ENCODE data around the gene TMX1. TPM values are rescaled to one million over a fixed set of nuclear protein-coding genes. Genes with fewer than 3 reads are reported as not detected.

TMX1 gene
- total and polyA plus RNA-seq, 2 of the 8 experiments (the other 6 are each of a cell fraction or from before 2014, with no cell fraction given): 26.6 to 84.0 TPM

GRCh38 chr14:51276605-51277004 is 36.6 kb downstream of the TMX1 start:
- Histone ChIP-seq H2BK20ac (ENCODE audit: low read length) (no peak overlapping the region), H3K9me3 (ENCODE audit: insufficient read depth in 2 of 2, low read depth in 1 of 2, low read length in 1 of 2) (no peaks in the 10 kb centered on the region)

More at GRCh38 chr14:51276605-51277004, 36.6 kb downstream of the TMX1 start:
- H3K27me3 ChIP-seq (replicated peaks in 1 of 4; ENCODE audit: control insufficient read depth in 3 of 4, extremely low read depth in 1 of 4, insufficient read depth in 3 of 4, low read length in 3 of 4): no peaks in the 10 kb centered on the region
- no peak overlapping the region for H4K91ac ChIP-seq (replicated peaks; ENCODE audit: insufficient read length, low read length)
- H3K23ac ChIP-seq (ENCODE audit: insufficient read length): no peak overlapping the region
- H2AFZ ChIP-seq (ENCODE audit: low read length): no peak overlapping the region
- POLR2A ChIA-PET (ENCODE audit: partially characterized antibody): no interaction called here
- no peak overlapping the region for H3K14ac ChIP-seq (ENCODE audit: insufficient read length)
- no peaks in the 10 kb centered on the region for H4K20me1 ChIP-seq (replicated peaks in 1 of 2; ENCODE audit: control insufficient read depth in 1 of 2, insufficient read depth in 2 of 2, low read length in 2 of 2)
- no peak overlapping the region for H2BK15ac ChIP-seq (ENCODE audit: low read length)
- no peak overlapping the region for H2AK5ac ChIP-seq (ENCODE audit: low read depth, low read length)
- no peak overlapping the region for H2BK120ac ChIP-seq (replicated peaks; ENCODE audit: low read depth, low read length)
- H3K56ac ChIP-seq (replicated peaks; ENCODE audit: insufficient read length, low read depth, low read length): no peak overlapping the region
- peaks cover 0 to 5% (median 0%) of the 10 kb centered on the region in 4 experiments; a peak in 2 of 8 replicates for H3K36me3 ChIP-seq (ENCODE audit: control insufficient read depth in 2 of 4, insufficient read depth in 4 of 4, low read length in 3 of 4)
- H3K18ac ChIP-seq (ENCODE audit: extremely low read depth, low read length): no peak overlapping the region
- no peak overlapping the region for H2BK12ac ChIP-seq (ENCODE audit: low read depth, low read length)
- no peak overlapping the region for H4K5ac ChIP-seq (ENCODE audit: insufficient read length, low read depth, low read length)
- no peak for DNase-seq (ENCODE audit: low read depth in 1 of 2, low spot score in 2 of 2)
- WGBS, 2 experiments (ENCODE audit: extremely low coverage in 1 of 2, insufficient coverage in 1 of 2, insufficient read length in 1 of 2, insufficient replicate concordance in 2 of 2, low coverage in 1 of 2, low lambda C conversion rate in 2 of 2, missing lambda C conversion rate in 1 of 2): 90% methylated on average over 1 of the region's 1 CpG; no CpG with 5 or more reads in 1 of the 2 experiments
- no peaks in the 10 kb centered on the region; a peak in 1 of 7 replicates for H3K4me1 ChIP-seq (replicated peaks in 1 of 4; ENCODE audit: control insufficient read depth in 3 of 4, insufficient read depth in 4 of 4, low read length in 3 of 4)
- no peak overlapping the region for H3K4me3 ChIP-seq (ENCODE audit: extremely low read depth in 1 of 4, insufficient read depth in 2 of 4, low read depth in 3 of 4, low read length in 4 of 4)
- TF ChIP-seq NRF1 (IDR thresholded peaks at IDR 0.05; ENCODE audit: low read depth, low read length) (no peak), RFX5 (IDR thresholded peaks at IDR 0.05; ENCODE audit: borderline replicate concordance, low read depth, low read length) (no peak), SP4 (IDR thresholded peaks at IDR 0.05; ENCODE audit: low read length) (no peak), EP300 (IDR thresholded peaks at IDR 0.05; ENCODE audit: borderline replicate concordance in 1 of 2, low read depth in 2 of 2, low read length in 2 of 2) (no peak), CREB1 (IDR thresholded peaks at IDR 0.05) (no peak), GABPA (IDR thresholded peaks at IDR 0.05; ENCODE audit: borderline replicate concordance, insufficient read depth, low read length) (no peak), SIX5 (IDR thresholded peaks at IDR 0.05; ENCODE audit: low read depth, low read length) (no peak), MAFK (IDR thresholded peaks at IDR 0.05; ENCODE audit: low read depth, low read length) (no peak), TAF1 (IDR thresholded peaks at IDR 0.05; ENCODE audit: low read depth, low read length) (no peak)
- CTCF ChIA-PET (ENCODE audit: partially characterized antibody): interaction anchor here (10.2 kb wide), 1 partner anchor 502 kb away, joined by 144 read pairs; no protein-coding TSS in a partner anchor
- H4K8ac ChIP-seq (ENCODE audit: extremely low read depth, insufficient read depth, low read length): no peak overlapping the region
- H3K4ac ChIP-seq (replicated peaks; ENCODE audit: insufficient read length, low read depth, low read length): no peak overlapping the region
- H3K4me2 ChIP-seq (ENCODE audit: insufficient read depth in 1 of 2, low read depth in 2 of 2, low read length in 2 of 2): no peak overlapping the region
- H2BK5ac ChIP-seq (ENCODE audit: low read depth, low read length): no peak overlapping the region
- H3K9ac ChIP-seq (replicated peaks in 1 of 4; ENCODE audit: extremely low read depth in 1 of 4, low read depth in 3 of 4, low read length in 3 of 4): no peak overlapping the region
- H3K79me2 ChIP-seq (ENCODE audit: control insufficient read depth in 1 of 2, insufficient read depth in 2 of 2, low read length in 2 of 2): no peaks in the 10 kb centered on the region
- no peak for FAIRE-seq
- H3K79me1 ChIP-seq (ENCODE audit: low read depth, low read length): 0 out of 2 replicates have a peak, but pooled peaks cover 2% of the 10 kb centered on the region
- no peaks in the 10 kb centered on the region for H3K23me2 ChIP-seq (ENCODE audit: low read depth, low read length)
- no peak overlapping the region for H3K27ac ChIP-seq (ENCODE audit: low read depth, low read length)

Measured in H1 (cell line).